Measurements from ENCODE around the gene PRPF4.
A peak's percentile ranks its signal among the peaks of the same experiment; 100 is the strongest.
"Not testable (repeated sequence)": the region's sequence is repeated elsewhere in the genome, so short reads cannot be mapped to it uniquely, and the experiment has no call there.

The PRPF4 gene

DNA sequence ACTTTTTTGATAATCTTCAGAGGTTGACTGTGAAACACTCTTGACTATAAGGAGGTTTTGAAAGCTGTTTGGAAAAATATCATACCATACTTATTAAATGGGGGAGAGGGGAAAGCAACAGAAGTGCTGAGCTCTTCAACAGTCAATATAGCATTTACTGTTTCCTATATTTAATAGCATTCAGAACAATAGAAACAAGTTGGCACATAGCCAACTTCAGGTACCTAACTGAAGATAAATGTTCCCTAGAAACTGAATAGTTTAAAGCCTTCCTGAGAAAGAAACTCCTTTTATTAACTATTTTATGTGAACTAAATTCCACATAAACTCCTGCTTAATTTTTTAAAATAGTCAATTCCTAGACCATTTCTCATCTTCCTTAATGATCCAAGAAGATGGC lies 27.8 kb upstream of the PRPF4 start:
- no peak for DNase-seq (ENCODE audit: low read depth in 1 of 2, low spot score in 1 of 2)
- in situ Hi-C loops (cut with HindIII; ENCODE audit: low pct_unique_long_range_greater_than_20kb, low sequenced_read_pairs): no loop called here
- no peak for TF ChIP-seq JUND (IDR thresholded peaks at IDR 0.05; ENCODE audit: low read depth)

DNA sequence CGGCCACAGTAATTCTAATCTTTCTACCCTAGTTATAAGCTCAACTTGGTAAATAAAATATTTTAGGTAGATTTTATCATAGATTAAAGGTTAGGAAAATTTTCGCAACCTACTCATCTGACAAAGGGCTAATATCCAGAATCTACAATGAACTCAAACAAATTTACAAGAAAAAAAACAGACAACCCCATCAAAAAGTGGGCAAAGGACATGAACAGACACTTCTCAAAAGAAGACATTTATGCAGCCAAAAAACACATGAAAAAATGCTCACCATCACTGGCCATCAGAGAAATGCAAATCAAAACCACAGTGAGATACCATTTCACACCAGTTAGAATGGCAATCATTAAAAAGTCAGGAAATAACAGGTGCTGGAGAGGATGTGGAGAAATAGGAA lies 25.8 kb upstream of the PRPF4 start:
- in situ Hi-C loops (cut with HindIII; ENCODE audit: low pct_unique_long_range_greater_than_20kb, low sequenced_read_pairs); DNase-seq (ENCODE audit: low read depth in 1 of 2, low spot score in 1 of 2): not testable (repeated sequence)

DNA sequence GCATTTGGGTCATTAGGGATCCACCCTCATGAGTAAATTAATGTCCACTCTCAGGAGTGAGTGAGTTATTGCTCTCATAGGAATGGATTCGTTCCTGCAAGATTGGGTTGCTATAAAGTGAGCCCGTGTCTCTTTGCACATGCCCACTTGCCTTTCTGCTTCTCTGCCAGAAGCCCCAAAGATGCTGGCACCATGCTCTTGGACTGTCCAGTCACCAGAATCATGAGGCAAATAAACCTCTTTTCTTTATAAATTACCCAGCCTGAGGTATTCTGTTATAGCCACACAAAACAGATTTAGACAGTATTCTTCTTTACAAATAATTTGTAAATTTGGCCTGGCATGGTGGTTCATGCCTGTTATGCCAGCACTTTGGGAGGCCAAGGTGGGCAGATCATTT lies 24.7 kb upstream of the PRPF4 start:
- no peak for TF ChIP-seq JUND (IDR thresholded peaks at IDR 0.05; ENCODE audit: low read depth)
- no peak for DNase-seq (ENCODE audit: low read depth in 1 of 2, low spot score in 1 of 2)
- in situ Hi-C loops (cut with HindIII; ENCODE audit: low pct_unique_long_range_greater_than_20kb, low sequenced_read_pairs): no loop called here

DNA sequence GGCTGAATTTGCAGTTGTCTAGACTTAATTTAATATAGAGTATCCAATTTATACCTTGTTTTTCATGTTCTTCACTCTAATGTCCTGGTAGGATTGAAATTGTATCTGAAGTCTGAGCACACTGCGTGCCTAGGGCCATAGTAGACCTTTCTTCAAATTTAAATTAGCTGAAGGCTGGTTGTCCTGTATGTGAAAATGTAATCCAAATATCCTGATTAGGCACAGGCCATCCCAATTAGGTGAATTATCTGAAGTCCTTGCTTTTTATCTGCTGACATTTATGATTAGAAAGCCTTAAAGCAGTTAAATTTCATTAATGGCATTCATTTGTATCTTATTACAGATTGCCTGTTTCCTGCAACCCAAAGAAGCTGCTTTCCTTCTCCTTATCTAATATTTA lies 20.5 kb upstream of the PRPF4 start:
- no peak for DNase-seq (ENCODE audit: low read depth in 1 of 2, low spot score in 1 of 2)
- in situ Hi-C loops (cut with HindIII; ENCODE audit: low pct_unique_long_range_greater_than_20kb, low sequenced_read_pairs): no loop called here
- TF ChIP-seq JUND (IDR thresholded peaks at IDR 0.05; ENCODE audit: low read depth): no peak

DNA sequence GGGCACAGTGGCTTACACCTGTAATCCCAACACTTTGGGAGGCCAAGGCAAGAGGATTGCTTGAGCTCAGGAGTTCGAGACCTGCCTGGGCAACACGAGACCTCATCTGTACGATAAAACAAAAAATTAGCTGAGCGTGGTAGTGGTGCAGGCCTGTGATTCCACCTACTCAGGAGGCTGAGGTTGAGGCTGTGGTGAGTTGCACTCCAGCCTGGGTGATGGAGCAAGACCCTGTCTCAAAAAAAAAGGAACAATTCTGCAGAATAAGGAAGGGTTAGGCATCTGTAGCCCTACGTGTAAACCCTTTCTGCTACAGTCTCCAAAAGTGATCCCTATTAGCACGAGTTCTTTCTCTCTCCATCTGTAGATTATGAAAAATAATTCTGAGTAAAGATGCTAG lies 20.0 kb upstream of the PRPF4 start:
- in situ Hi-C loops (cut with HindIII; ENCODE audit: low pct_unique_long_range_greater_than_20kb, low sequenced_read_pairs): no loop called here
- no peak for DNase-seq (ENCODE audit: low read depth in 1 of 2, low spot score in 1 of 2)
- TF ChIP-seq JUND (IDR thresholded peaks at IDR 0.05; ENCODE audit: low read depth): no peak

DNA sequence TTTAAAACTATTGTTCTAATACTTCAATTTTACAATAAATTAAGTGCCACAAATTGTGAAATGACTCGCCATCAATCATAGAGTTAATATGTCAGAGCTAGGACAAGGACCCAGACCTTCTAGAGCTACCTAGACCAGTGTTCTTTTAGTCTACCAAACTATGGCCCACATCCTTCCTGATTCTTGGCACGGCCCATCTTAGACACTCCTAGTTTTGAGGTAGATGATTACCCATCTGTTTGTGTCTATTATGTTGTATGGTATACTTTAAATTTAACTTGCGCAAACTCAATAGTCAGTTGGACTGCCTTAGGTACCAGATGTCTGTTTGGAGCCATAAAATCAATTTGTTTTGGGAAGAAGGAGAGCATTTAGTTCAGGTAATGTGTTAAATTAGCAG lies 17.6 kb upstream of the PRPF4 start:
- in situ Hi-C loops (cut with HindIII; ENCODE audit: low pct_unique_long_range_greater_than_20kb, low sequenced_read_pairs): no loop called here
- no peak for DNase-seq (ENCODE audit: low read depth in 1 of 2, low spot score in 1 of 2)
- TF ChIP-seq JUND (IDR thresholded peaks at IDR 0.05; ENCODE audit: low read depth): no peak

DNA sequence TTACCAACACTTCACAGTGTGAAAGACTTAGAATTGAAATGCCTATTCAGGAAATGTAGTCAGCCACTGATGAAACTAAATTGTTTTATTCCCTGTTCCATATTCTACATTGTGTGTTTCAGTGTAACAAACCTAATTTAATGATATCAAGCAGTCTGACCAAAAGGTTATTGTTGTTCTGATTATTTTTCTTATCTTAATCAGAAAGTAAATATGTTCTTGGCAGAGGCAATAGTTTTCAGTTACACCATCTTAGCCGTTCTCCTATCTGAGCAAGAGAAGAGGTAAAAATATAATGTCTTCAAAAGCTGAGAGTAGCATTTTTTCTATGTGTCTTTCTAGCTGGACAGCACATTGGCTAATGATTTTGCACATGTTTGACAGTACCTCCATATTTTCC lies 17.2 kb upstream of the PRPF4 start:
- in situ Hi-C loops (cut with HindIII; ENCODE audit: low pct_unique_long_range_greater_than_20kb, low sequenced_read_pairs): no loop called here
- no peak for TF ChIP-seq JUND (IDR thresholded peaks at IDR 0.05; ENCODE audit: low read depth)
- no peak for DNase-seq (ENCODE audit: low read depth in 1 of 2, low spot score in 1 of 2)

DNA sequence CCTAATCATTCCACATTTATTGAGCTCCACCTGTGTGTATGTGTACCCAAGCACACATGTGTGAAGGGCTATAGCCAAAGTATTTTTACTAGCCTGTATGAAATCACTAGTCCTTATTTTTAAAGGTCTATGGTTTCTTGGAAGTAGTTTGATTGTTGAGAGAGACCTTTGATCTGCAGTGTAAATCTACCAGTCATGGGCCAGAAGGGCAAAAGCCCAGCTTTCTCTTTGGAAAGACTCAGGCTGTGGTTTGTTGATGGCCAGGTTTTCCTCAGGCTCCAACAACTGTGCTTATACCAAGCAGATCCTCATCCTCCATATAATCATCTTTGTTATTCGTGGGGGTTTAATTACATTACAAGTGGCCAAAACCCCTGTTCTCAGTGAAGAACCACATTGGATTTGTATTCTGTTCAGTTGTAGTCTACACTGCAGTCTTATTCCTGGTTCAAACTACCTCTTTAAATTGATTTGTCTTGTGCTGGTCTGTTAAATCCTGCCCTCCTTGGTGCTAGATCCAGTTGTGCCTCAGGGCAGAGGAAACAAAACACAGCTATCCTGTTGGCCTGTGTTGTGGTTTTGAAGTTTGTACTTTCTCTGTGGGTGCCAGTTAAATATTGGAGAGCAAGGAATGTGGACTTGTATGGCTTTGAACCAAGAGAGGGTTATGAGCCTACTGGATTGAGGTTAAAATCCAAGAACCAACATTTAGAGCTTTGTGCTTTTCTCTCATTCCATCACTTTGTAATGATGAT lies 13.4 kb upstream of the PRPF4 start:
- in situ Hi-C loops (cut with HindIII; ENCODE audit: low pct_unique_long_range_greater_than_20kb, low sequenced_read_pairs): no loop called here
- no peak for TF ChIP-seq JUND (IDR thresholded peaks at IDR 0.05; ENCODE audit: low read depth)
- peak in 1 of 2 experiments; percentile 92 for DNase-seq (ENCODE audit: low read depth in 1 of 2, low spot score in 1 of 2)

DNA sequence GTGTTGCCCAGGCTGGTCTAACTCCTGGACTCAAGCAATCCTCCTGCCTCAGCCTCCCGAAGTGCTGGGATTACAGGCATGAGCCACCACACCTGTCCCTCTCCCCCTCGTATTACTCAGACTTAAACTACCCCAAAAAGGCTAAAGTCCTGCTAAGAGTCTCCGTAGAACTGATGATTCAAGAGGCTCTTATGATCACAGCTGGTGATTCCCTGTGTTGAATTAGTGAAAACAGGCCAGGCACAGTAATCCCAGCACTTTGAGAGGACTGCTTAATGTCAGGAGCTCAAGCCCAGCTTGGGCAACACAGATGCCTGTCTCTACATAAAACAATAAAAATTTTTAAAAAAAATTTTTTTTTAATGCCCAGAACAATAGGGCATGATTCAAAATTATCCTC lies 9.3 kb upstream of the PRPF4 start:
- in situ Hi-C loops (cut with HindIII; ENCODE audit: low pct_unique_long_range_greater_than_20kb, low sequenced_read_pairs): no loop called here
- DNase-seq (ENCODE audit: low read depth in 1 of 2, low spot score in 1 of 2): no peak
- TF ChIP-seq JUND (IDR thresholded peaks at IDR 0.05; ENCODE audit: low read depth): no peak

DNA sequence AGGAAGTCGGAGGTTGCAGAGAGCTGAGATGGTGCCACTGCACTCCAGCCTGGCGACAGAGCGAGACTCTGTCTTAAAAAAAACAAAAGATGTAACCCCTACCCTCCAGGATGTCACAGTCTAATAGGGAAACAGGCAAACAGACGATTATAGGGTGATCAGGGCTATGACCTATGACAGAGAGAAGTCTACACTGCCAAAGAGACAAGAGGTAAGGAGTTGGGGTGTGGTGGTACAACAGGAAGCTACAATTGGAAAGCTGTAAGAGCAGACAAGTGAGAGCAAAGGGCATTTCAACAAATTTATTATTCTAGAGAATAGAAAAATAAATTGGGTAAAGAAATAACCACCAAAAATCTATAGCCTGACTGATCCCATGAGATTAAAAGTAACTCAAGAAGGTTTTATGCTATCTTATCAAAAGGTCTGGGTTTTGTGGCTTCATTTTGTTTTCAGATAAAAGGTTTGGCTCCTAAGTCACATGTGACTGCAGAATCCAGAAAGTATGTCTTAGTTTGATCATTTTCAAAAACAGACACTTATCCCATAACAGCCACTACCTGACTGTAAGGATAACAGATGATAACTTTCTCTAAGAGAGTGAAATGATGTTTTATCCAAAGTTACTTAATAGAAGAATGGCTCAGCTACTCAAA lies 7.4 kb upstream of the PRPF4 start:
- no peak for TF ChIP-seq JUND (IDR thresholded peaks at IDR 0.05; ENCODE audit: low read depth)
- in situ Hi-C loops (cut with HindIII; ENCODE audit: low pct_unique_long_range_greater_than_20kb, low sequenced_read_pairs): no loop called here
- DNase-seq (ENCODE audit: low read depth in 1 of 2, low spot score in 1 of 2): no peak

DNA sequence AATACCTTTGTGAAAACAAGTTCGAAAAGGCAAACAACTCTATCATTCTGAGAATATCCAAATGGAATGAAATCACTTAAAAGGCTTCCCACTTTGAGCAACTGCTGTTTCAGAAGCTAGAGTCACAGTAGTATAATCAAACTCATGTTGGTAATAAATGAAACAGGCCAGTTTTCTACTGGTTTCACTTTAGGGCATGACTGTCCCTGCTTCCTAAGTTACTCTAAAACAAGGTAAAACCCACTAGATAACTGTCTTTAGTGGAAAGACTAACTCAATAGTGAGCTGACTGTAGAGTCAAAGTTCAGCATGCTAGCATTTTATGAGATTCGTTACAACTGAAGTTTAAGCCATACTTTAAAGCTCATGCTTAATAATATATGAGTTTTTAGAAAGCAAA lies 6.1 kb upstream of the PRPF4 start:
- no peak for TF ChIP-seq JUND (IDR thresholded peaks at IDR 0.05; ENCODE audit: low read depth)
- no peak for DNase-seq (ENCODE audit: low read depth in 1 of 2, low spot score in 1 of 2)
- in situ Hi-C loops (cut with HindIII; ENCODE audit: low pct_unique_long_range_greater_than_20kb, low sequenced_read_pairs): no loop called here

DNA sequence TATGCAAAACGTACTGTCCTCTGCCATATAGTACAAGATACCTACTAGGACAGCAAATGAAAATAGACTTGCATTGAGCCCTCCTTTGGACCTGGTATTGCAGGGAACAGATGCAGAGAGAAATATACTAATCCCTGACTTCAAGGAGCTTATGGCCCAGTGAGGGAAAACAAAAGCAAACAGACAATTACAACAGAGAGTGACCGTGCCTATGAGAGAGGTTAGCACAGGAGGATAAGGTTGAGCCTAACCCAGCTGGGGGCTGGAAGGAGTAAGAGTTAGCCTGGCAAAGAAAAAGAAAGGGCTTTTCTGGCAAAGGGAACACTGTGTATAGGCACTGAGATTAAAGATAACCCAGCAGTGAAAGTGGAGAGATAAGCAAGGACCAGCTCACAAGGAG lies 5.6 kb upstream of the PRPF4 start:
- in situ Hi-C loops (cut with HindIII; ENCODE audit: low pct_unique_long_range_greater_than_20kb, low sequenced_read_pairs): no loop called here
- TF ChIP-seq JUND (IDR thresholded peaks at IDR 0.05; ENCODE audit: low read depth): no peak
- DNase-seq (ENCODE audit: low read depth in 1 of 2, low spot score in 1 of 2): no peak

DNA sequence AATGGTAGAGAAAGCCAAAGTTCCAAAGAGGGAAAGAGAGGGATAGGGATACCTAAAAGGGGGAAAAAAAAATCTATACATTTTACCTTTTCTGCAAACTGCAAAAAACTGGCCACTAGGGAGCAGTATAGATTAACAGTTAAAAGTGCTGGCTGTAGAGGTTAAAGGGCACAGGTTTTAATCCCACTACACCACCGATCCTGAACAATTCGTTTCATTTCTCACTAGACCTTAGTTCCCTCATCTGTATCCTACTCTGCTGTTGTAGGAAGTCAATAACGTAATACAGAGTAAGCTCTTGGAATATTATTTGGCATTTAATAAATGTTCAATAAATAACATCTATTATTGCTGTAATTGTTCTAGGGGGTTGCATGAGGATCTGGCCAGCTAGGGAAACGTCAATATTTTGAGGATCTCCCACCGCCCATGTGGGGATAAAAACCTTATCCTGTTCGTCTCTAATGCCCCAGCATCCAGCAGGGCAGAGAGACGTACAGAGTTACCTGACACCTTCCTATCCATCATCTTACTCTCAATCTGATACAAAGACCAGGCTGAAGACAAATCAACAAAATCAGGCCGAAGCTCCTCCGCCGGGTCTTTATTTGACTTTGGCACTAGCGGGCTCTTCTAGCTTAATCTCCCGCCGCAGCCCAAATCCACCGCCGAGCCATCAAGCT lies 843 bp upstream of the PRPF4 start:
- no peak for TF ChIP-seq JUND (IDR thresholded peaks at IDR 0.05; ENCODE audit: low read depth)
- in situ Hi-C loops (cut with HindIII; ENCODE audit: low pct_unique_long_range_greater_than_20kb, low sequenced_read_pairs): no loop called here
- peak; percentile 47 to 77 for DNase-seq (ENCODE audit: low read depth in 1 of 2, low spot score in 1 of 2)

Measured in T47D (cell line).